T-cell (primary cell): ENCODE data around the gene ILDR2. TPM values are rescaled to one million over a fixed set of nuclear protein-coding genes. Genes with fewer than 3 reads are reported as not detected.
A peak's percentile ranks its signal among the peaks of the same experiment; 100 is the strongest.

Source experiments
- ATAC-seq, 4 experiments: fragments of 200-7000 bp in 3 of 4; fragments of 150-1000 bp in 1 of 4; cut with Tn5 transposase; replicated peaks in 1 of 4; 1 replicate in 3 of 4; 2 replicates in 1 of 4; pipeline ENCODE4 v1.10.0; 2021; ENCODE audit warnings: moderate library complexity in 3 of 4, mild to moderate bottlenecking in 2 of 4, moderate number of reproducible peaks in 1 of 4
- CTCF ChIA-PET, 2 donors: fragments of 300-600 bp; sonication (Branson Sonifier 250); formaldehyde crosslinking; loops; one replicate each; lab custom pipeline; 2022; ENCODE audit warnings: antibody characterized with exemption in 2 of 2; lab: Charles Lee
- POLR2A ChIA-PET, 2 donors: fragments of 300-600 bp; sonication (Branson Sonifier 250); formaldehyde crosslinking; loops; one replicate each; lab custom pipeline; 2022; ENCODE audit warnings: antibody characterized with exemption in 2 of 2; lab: Charles Lee
- DNase-seq, 35 experiments: peaks; one replicate each; pipeline versions ENCODE4 v3.0.0 to v3.0.0-alpha.2; 2013 to 2023
- H3K27ac ChIP-seq: one replicate; pipeline ENCODE4 v1.5.1; 2013; ENCODE audit warnings: low read length
- H3K27me3 ChIP-seq, 2 experiments: replicated peaks in 1 of 2; 1 replicate in 1 of 2; 2 replicates in 1 of 2; pipeline versions ENCODE4 v1.6.1 to v1.7.0; 2013; ENCODE audit warnings: low read length in 1 of 2, mixed read lengths in 1 of 2; ENCODE audit not compliant: control insufficient read depth in 2 of 2, insufficient read depth in 2 of 2; ENCODE audit errors: extremely low read depth in 1 of 2
- H3K36me3 ChIP-seq, 2 donors: 1 replicate in 1 of 2; 2 replicates in 1 of 2; pipeline versions ENCODE4 v1.6.1 to v1.7.0; 2013; ENCODE audit warnings: low read length in 1 of 2; ENCODE audit not compliant: control insufficient read depth in 2 of 2, insufficient read depth in 1 of 2; ENCODE audit errors: extremely low read depth in 1 of 2
- H3K4me1 ChIP-seq, 2 experiments: 1 replicate in 1 of 2; 2 replicates in 1 of 2; pipeline versions ENCODE4 v1.6.1 to v1.7.0; 2013; ENCODE audit warnings: low read length in 2 of 2, mixed read lengths in 1 of 2; ENCODE audit not compliant: insufficient read depth in 2 of 2, control insufficient read depth in 1 of 2; ENCODE audit errors: extremely low read depth in 1 of 2
- H3K4me3 ChIP-seq, 2 donors: 1 replicate in 1 of 2; 2 replicates in 1 of 2; pipeline versions ENCODE4 v1.5.1 to v1.7.0; 2013; ENCODE audit warnings: mild to moderate bottlenecking in 2 of 2, low read length in 1 of 2, moderate library complexity in 1 of 2; ENCODE audit not compliant: control insufficient read depth in 1 of 2; ENCODE audit errors: extremely low read depth in 1 of 2
- H3K9me3 ChIP-seq: 2 replicates; pipeline ENCODE4 v1.7.0; 2013
- H3K27ac Mint-ChIP-seq, 2 donors: one replicate each; pipeline ENCODE4 v1.8.0; 2020 to 2021; ENCODE audit warnings: mild to moderate bottlenecking in 2 of 2, mixed read lengths in 2 of 2
- H3K27me3 Mint-ChIP-seq, 2 donors: one replicate each; pipeline ENCODE4 v1.8.0; 2021 to 2022; ENCODE audit warnings: mixed read lengths in 2 of 2
- H3K36me3 Mint-ChIP-seq: one replicate; pipeline ENCODE4 v1.8.0; 2021; ENCODE audit warnings: mixed read lengths
- H3K4me1 Mint-ChIP-seq, 3 donors: one replicate each; pipeline ENCODE4 v1.8.0; 2020 to 2022; ENCODE audit warnings: mixed read lengths in 3 of 3, mild to moderate bottlenecking in 1 of 3
- H3K4me3 Mint-ChIP-seq, 3 donors: one replicate each; pipeline ENCODE4 v1.8.0; 2020 to 2022; ENCODE audit warnings: mild to moderate bottlenecking in 3 of 3, mixed read lengths in 3 of 3, moderate library complexity in 3 of 3
- H3K9me3 Mint-ChIP-seq, 3 donors: one replicate each; pipeline ENCODE4 v1.8.0; 2020 to 2022; ENCODE audit warnings: mixed read lengths in 3 of 3
- WGBS: methylation state at CpG from one replicate; pipeline ENCODE4 v1.1.5; 2013; ENCODE audit warnings: missing lambda C conversion rate; ENCODE audit not compliant: insufficient coverage; 5-methylcytosine and 5-hydroxymethylcytosine counted together
- total RNA-seq, 35 experiments: library from RNA in 6 of 35; stranded (reverse) in 6 of 35; fragments of 120-200 nt in 1 of 35; gene quantifications; one replicate each; pipeline versions ENCODE4 v1.2.1 to v1.2.4 and lab custom pipeline; 2013 to 2026

Gene ILDR2
- total RNA-seq, 5 donors from 2014 or later (not counting 1 experiment from before 2014, with no cell fraction given): 0.13 to 0.61 (median 0.30) TPM

- Histone ChIP-seq H3K36me3 (no peaks in the 10 kb centered on the region), H3K9me3 (no peaks in the 10 kb centered on the region), H3K27me3 (peaks cover 4 to 23% of the 10 kb centered on the region in 2 experiments), H3K4me1 (peaks cover 0 to 6% of the 10 kb centered on the region in 2 experiments), H3K4me3 (peak overlapping the region in 1 of 2 donors; percentile 53), H3K27ac (no peak overlapping the region)
- H3K9me3 Mint-ChIP-seq: no peaks in the 10 kb centered on the region
- WGBS: 17% methylated on average over 109 of the region's 113 CpGs
- peak overlapping the region in 1 of 3 donors; percentile 32 for H3K4me3 Mint-ChIP-seq
- no peak overlapping the region for H3K27ac Mint-ChIP-seq
- H3K27me3 Mint-ChIP-seq: peaks cover 38 to 44% of the 10 kb centered on the region in 2 donors
- peak in 1 of 35 experiments; percentile 1 for DNase-seq
- no peak for ATAC-seq
- peaks cover 0 to 4% (median 2%) of the 10 kb centered on the region in 3 donors for H3K4me1 Mint-ChIP-seq
- no peaks in the 10 kb centered on the region for H3K36me3 Mint-ChIP-seq
- ChIA-PET CTCF (no interaction called here), POLR2A (no interaction called here)
Measured at GRCh38 chr1:166920561-166921475, 54.5 kb downstream of the ILDR2 start.

DNA sequence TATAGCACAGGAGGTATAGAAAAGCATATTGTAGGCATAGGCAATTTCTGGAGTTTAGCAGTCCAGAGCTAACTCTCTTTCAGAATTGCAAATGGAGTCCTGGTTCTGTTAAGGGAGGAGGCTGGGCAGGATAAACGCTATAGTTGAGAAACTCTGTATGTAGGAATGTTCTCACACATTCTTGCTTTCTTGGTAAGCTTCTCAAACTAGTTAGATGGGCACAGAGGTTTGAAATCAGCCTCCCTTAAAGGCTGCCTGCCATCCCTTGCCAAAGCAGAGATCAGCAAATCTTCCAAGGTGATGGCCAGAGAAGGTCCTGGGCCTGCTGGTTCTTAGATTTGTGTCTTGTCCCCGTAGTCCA is 56.4 kb downstream of the ILDR2 start:
- POLR2A ChIA-PET: interaction anchor here in 1 of 2 donors (0.7 kb wide), 1 partner anchor 131 kb away, joined by 4 read pairs; no protein-coding TSS in a partner anchor
- Mint-ChIP-seq H3K9me3 (no peaks in the 10 kb centered on the region), H3K27me3 (peaks cover 38 to 44% of the 10 kb centered on the region in 2 donors), H3K27ac (no peak overlapping the region), H3K4me1 (peaks cover 0 to 4% (median 2%) of the 10 kb centered on the region in 3 donors), H3K36me3 (no peaks in the 10 kb centered on the region), H3K4me3 (no peak overlapping the region)
- CTCF ChIA-PET: interaction anchor here (1.3 to 1.4 kb wide), 1 partner anchor 9 kb away, joined by 3 to 6 read pairs; no protein-coding TSS in a partner anchor
- no peak for ATAC-seq
- H3K27me3 ChIP-seq: peaks cover 4 to 23% of the 10 kb centered on the region in 2 experiments
- H3K4me3 ChIP-seq: no peak overlapping the region
- WGBS: no CpG with 5 or more reads among the region's 2 CpGs
- H3K36me3 ChIP-seq: no peaks in the 10 kb centered on the region
- no peaks in the 10 kb centered on the region for H3K9me3 ChIP-seq
- no peak overlapping the region for H3K27ac ChIP-seq
- H3K4me1 ChIP-seq: peaks cover 0 to 6% of the 10 kb centered on the region in 2 experiments
- DNase-seq: no peak

DNA sequence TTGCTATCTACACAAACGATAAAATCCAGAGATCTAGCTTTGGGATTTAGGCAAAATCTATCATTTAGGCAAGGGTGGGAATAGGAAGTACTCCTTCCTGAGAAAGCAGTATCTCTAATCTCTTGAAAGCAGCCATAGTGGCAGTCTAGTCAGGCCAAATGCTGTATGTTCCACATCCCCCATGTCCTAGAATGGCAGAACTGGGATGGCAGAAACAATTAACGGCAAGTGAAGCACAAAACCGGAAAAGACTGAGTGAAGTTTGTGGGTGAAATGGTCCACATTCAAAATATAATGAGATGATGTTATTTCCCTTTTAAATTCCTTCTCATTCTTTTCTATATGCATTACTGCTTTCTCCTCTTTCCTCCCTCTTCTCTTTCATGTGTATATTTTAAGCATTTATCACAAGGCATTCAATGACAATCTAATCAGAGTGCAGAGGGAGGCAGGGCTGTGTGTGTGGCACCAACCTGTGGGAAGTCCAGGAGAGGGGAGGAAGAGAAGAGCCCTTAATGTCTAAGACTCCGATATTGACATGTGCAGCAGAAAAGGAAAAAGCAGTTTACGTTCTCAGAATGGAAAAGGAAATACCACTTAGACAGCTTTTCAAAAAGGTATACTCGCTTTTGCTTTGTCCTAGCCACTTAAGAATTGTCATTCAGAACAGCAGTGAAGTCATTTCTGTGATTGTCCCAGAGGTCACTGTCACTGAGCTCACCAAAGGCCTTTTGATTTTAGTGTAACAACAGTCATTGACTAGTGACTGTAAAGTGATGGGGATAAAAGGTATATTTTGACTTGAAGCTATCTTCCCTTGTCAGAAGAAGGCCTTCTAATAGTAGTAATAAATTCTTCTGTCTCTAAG is 57.0 kb downstream of the ILDR2 start:
- ChIA-PET POLR2A (no interaction called here), CTCF (interaction anchor here (1.3 to 1.4 kb wide), 1 partner anchor 8 kb away, joined by 3 to 6 read pairs; no protein-coding TSS in a partner anchor)
- Histone ChIP-seq H3K36me3 (no peaks in the 10 kb centered on the region), H3K27ac (no peak overlapping the region), H3K4me1 (peaks cover 0 to 6% of the 10 kb centered on the region in 2 experiments), H3K27me3 (peaks cover 4 to 23% of the 10 kb centered on the region in 2 experiments), H3K4me3 (no peak overlapping the region), H3K9me3 (no peaks in the 10 kb centered on the region)
- no peak for DNase-seq
- no peaks in the 10 kb centered on the region for H3K9me3 Mint-ChIP-seq
- H3K36me3 Mint-ChIP-seq: no peaks in the 10 kb centered on the region
- no peak overlapping the region for H3K27ac Mint-ChIP-seq
- 100% methylated on average over 3 of the region's 6 CpGs for WGBS
- H3K4me3 Mint-ChIP-seq: no peak overlapping the region
- ATAC-seq: no peak
- H3K27me3 Mint-ChIP-seq: peaks cover 38 to 44% of the 10 kb centered on the region in 2 donors
- H3K4me1 Mint-ChIP-seq: peaks cover 0 to 4% (median 2%) of the 10 kb centered on the region in 3 donors

GRCh38 chr1:166915941-166916340 is 59.4 kb downstream of the ILDR2 start:
- CTCF ChIA-PET: interaction anchor here in 1 of 2 donors (1.1 to 1.6 kb wide), 2 partner anchors 142 to 143 kb away, joined by 3 to 7 read pairs; no protein-coding TSS in a partner anchor
- POLR2A ChIA-PET: interaction anchor here in 1 of 2 donors (0.6 kb wide), 1 partner anchor 814 kb away, joined by 3 read pairs; no protein-coding TSS in a partner anchor

DNA sequence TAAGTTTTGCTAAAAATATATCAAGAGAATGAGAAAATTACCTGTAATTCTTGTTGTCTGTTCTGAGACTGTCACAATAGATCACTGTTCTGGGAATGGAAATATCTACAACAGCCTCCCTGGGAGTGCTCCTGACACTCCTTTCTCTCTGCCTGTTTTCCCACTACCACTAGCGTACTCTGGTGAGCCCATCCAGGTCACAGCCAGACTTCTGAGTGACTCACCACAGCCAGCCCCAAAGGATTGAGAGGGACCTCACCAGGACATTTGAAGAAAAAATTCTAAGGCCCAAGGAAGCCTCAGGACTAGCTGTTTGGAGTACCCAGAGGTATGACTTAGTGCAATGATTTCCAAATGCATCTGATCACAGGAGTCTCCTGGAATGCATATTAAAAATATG is 60.3 kb downstream of the ILDR2 start:
- ChIA-PET POLR2A (interaction anchor here in 1 of 2 donors (0.5 kb wide), 1 partner anchor 80 kb away, joined by 5 read pairs; no protein-coding TSS in a partner anchor), CTCF (interaction anchor here in 1 of 2 donors (1.0 to 1.2 kb wide), 2 partner anchors 143 to 145 kb away, joined by 3 to 4 read pairs; no protein-coding TSS in a partner anchor)
- Mint-ChIP-seq H3K4me3 (no peak overlapping the region), H3K27me3 (peaks cover 18 to 23% of the 10 kb centered on the region in 2 donors), H3K36me3 (no peaks in the 10 kb centered on the region), H3K27ac (no peak overlapping the region), H3K4me1 (peaks cover 0 to 8% (median 6%) of the 10 kb centered on the region in 3 donors), H3K9me3 (no peaks in the 10 kb centered on the region)
- Histone ChIP-seq H3K36me3 (no peaks in the 10 kb centered on the region), H3K27ac (no peak overlapping the region), H3K9me3 (no peaks in the 10 kb centered on the region), H3K4me1 (peaks cover 0 to under 1% of the 10 kb centered on the region in 2 experiments), H3K27me3 (peaks cover 2 to 5% of the 10 kb centered on the region in 2 experiments), H3K4me3 (no peak overlapping the region)
- WGBS: 100% methylated on average over 1 of the region's 1 CpG
- DNase-seq: no peak
- no peak for ATAC-seq

More at GRCh38 chr1:166915941-166916340, 59.4 kb downstream of the ILDR2 start:
- no peak for DNase-seq
- Mint-ChIP-seq H3K27me3 (peaks cover 20 to 29% of the 10 kb centered on the region in 2 donors), H3K36me3 (no peaks in the 10 kb centered on the region), H3K9me3 (no peaks in the 10 kb centered on the region), H3K4me3 (no peak overlapping the region), H3K27ac (no peak overlapping the region), H3K4me1 (peaks cover 0 to 4% (median 2%) of the 10 kb centered on the region in 3 donors)
- H3K9me3 ChIP-seq: no peaks in the 10 kb centered on the region
- H3K27me3 ChIP-seq: peaks cover 2 to 11% of the 10 kb centered on the region in 2 experiments
- H3K4me1 ChIP-seq: peaks cover 0 to 6% of the 10 kb centered on the region in 2 experiments
- 85% methylated on average over 3 of the region's 4 CpGs for WGBS
- no peak overlapping the region for H3K27ac ChIP-seq
- H3K36me3 ChIP-seq: no peaks in the 10 kb centered on the region
- ATAC-seq: no peak
- no peak overlapping the region for H3K4me3 ChIP-seq
